IMR-90 (cell line): Measurements from ENCODE around the gene ORC6. TPM values are rescaled to one million over a fixed set of nuclear protein-coding genes. Genes with fewer than 3 reads are reported as not detected.

Experiments used
- ATAC-seq: fragments of 200-7000 bp; cut with Tn5 transposase; 2 replicates; pipeline ENCODE4 v1.9.1; 2020; ENCODE audit warnings: low read depth, mild to moderate bottlenecking, moderate library complexity
- BruUV-seq: library from RNA; stranded (reverse); fragments of 400-500 nt; replicated peaks from 2 replicates; lab custom pipeline; 2021; lab: Mats Ljungman, UMichigan
- CTCF ChIA-PET: fragments of 300-600 bp; formaldehyde crosslinking; extraction: SDS; loops from one replicate; lab custom pipeline; 2021; ENCODE audit warnings: antibody characterized with exemption; lab: Yijun Ruan, JAX
- POLR2A ChIA-PET: fragments of 300-600 bp; sonication (Branson Sonifier 250); formaldehyde crosslinking; loops from one replicate; lab custom pipeline; 2022; ENCODE audit warnings: antibody characterized with exemption; ENCODE audit not compliant: unreplicated experiment; lab: Charles Lee
- DNase-seq: peaks from one replicate; pipeline ENCODE4 v3.0.0; 2013
- H2AFZ ChIP-seq: replicated peaks from 2 replicates; pipeline ENCODE3; 2013; ENCODE audit warnings: low read length, mild to moderate bottlenecking; ENCODE audit not compliant: poor library complexity
- H2AK5ac ChIP-seq: 2 replicates; pipeline ENCODE4 v1.6.1; 2013; ENCODE audit warnings: low read depth, low read length, inconsistent platforms
- H2AK9ac ChIP-seq: replicated peaks from 2 replicates; pipeline ENCODE3; 2013; ENCODE audit warnings: mild to moderate bottlenecking, low read depth, low read length, moderate library complexity; ENCODE audit not compliant: poor library complexity
- H2BK120ac ChIP-seq: 2 replicates; pipeline ENCODE4 v1.6.1; 2013; ENCODE audit warnings: low read depth, low read length, inconsistent platforms
- H2BK15ac ChIP-seq: 3 replicates; pipeline ENCODE4 v1.6.1; 2013; ENCODE audit warnings: low read depth, low read length, inconsistent platforms
- H2BK20ac ChIP-seq: 2 replicates; pipeline ENCODE4 v1.6.1; 2013; ENCODE audit warnings: low read depth, mild to moderate bottlenecking, inconsistent platforms, low read length, moderate library complexity
- H2BK5ac ChIP-seq: 2 replicates; pipeline ENCODE4 v1.6.1; 2013; ENCODE audit warnings: mild to moderate bottlenecking, low read depth, low read length, inconsistent platforms; ENCODE audit not compliant: poor library complexity, severe bottlenecking
- H3K14ac ChIP-seq: replicated peaks from 2 replicates; pipeline ENCODE4 v1.6.1; 2013; ENCODE audit warnings: low read depth, low read length, inconsistent platforms
- H3K18ac ChIP-seq: 2 replicates; pipeline ENCODE4 v1.6.1; 2013; ENCODE audit warnings: low read depth, low read length, control low read depth
- H3K23ac ChIP-seq: 2 replicates; pipeline ENCODE4 v1.6.1; 2013; ENCODE audit warnings: low read depth, low read length, inconsistent platforms
- H3K27ac ChIP-seq: 2 replicates; pipeline ENCODE4 v1.5.1; 2013; ENCODE audit warnings: mild to moderate bottlenecking, control low read depth, low read length; ENCODE audit not compliant: insufficient read depth
- H3K27me3 ChIP-seq: 2 replicates; pipeline ENCODE4 v1.6.1; 2013; ENCODE audit warnings: low read length; ENCODE audit not compliant: control insufficient read depth, insufficient read depth
- H3K36me3 ChIP-seq: 2 replicates; pipeline ENCODE4 v1.6.1; 2013; ENCODE audit warnings: low read length, mixed read lengths; ENCODE audit not compliant: control insufficient read depth, insufficient read depth
- H3K4ac ChIP-seq: 2 replicates; pipeline ENCODE4 v1.6.1; 2013; ENCODE audit warnings: low read depth, low read length, inconsistent platforms
- H3K4me1 ChIP-seq: 2 replicates; pipeline ENCODE4 v1.6.1; 2013; ENCODE audit warnings: low read length, mixed read lengths; ENCODE audit not compliant: control insufficient read depth, insufficient read depth
- H3K4me2 ChIP-seq: 2 replicates; pipeline ENCODE4 v1.6.1; 2013; ENCODE audit warnings: low read depth, mild to moderate bottlenecking, control low read depth, low read length, moderate library complexity
- H3K4me3 ChIP-seq: 2 replicates; pipeline ENCODE4 v1.5.1; 2013; ENCODE audit warnings: low read depth, mild to moderate bottlenecking, control low read depth, low read length, moderate library complexity; ENCODE audit not compliant: insufficient read depth
- H3K56ac ChIP-seq: 2 replicates; pipeline ENCODE4 v1.6.1; 2013; ENCODE audit warnings: low read length, inconsistent platforms; ENCODE audit not compliant: insufficient read depth; ENCODE audit errors: extremely low read depth
- H3K79me1 ChIP-seq, 2 experiments: 2 replicates each; pipeline ENCODE4 v1.6.1; 2013; ENCODE audit warnings: low read length in 2 of 2, inconsistent platforms in 1 of 2, low read depth in 1 of 2
- H3K9ac ChIP-seq: 2 replicates; pipeline ENCODE4 v1.6.1; 2013; ENCODE audit warnings: low read depth, low read length, control low read depth
- H3K9me1 ChIP-seq: 2 replicates; pipeline ENCODE4 v1.6.1; 2013; ENCODE audit warnings: low read length, inconsistent platforms; ENCODE audit not compliant: insufficient read depth
- H3K9me3 ChIP-seq: 2 replicates; pipeline ENCODE4 v1.6.1; 2013; ENCODE audit warnings: low read length; ENCODE audit not compliant: control insufficient read depth, insufficient read depth
- H4K20me1 ChIP-seq: 2 replicates; pipeline ENCODE4 v1.6.1; 2013; ENCODE audit warnings: low read length, inconsistent platforms; ENCODE audit not compliant: insufficient read depth
- H4K5ac ChIP-seq: 2 replicates; pipeline ENCODE4 v1.6.1; 2013; ENCODE audit warnings: mild to moderate bottlenecking, low read depth, low read length, control low read depth
- H4K8ac ChIP-seq, 2 experiments: 2 replicates each; pipeline ENCODE4 v1.6.1; 2013; ENCODE audit warnings: low read depth in 2 of 2, low read length in 2 of 2, control low read depth in 1 of 2, inconsistent platforms in 1 of 2
- H4K91ac ChIP-seq: 2 replicates; pipeline ENCODE4 v1.6.1; 2013; ENCODE audit warnings: low read depth, low read length, inconsistent platforms; ENCODE audit not compliant: insufficient read depth
- BHLHE40 ChIP-seq: fragments of 150-350 bp; IDR thresholded peaks from 2 replicates; pipeline ENCODE4 v1.6.1; 2016; ENCODE audit warnings: mild to moderate bottlenecking, low read depth, low read length
- CEBPB ChIP-seq: IDR thresholded peaks from 2 replicates; pipeline ENCODE4 v1.6.1; 2012; ENCODE audit warnings: low read depth, low read length, improper control_type of control experiment
- CHD1 ChIP-seq: IDR thresholded peaks from 2 replicates; pipeline ENCODE4 v1.6.1; 2012; ENCODE audit warnings: low read depth, low read length, improper control_type of control experiment
- CTCF ChIP-seq: conservative IDR thresholded peaks from 2 replicates; pipeline ENCODE4 v1.5.1; 2012; ENCODE audit warnings: mild to moderate bottlenecking, low read depth, low read length, improper control_type of control experiment
- FOS ChIP-seq: fragments of 150-350 bp; IDR thresholded peaks from 2 replicates; pipeline ENCODE4 v1.6.1; 2016; ENCODE audit warnings: low read depth, low read length
- MAFK ChIP-seq: IDR thresholded peaks from 2 replicates; pipeline ENCODE4 v1.6.1; 2012; ENCODE audit warnings: low read depth, low read length, improper control_type of control experiment
- MAZ ChIP-seq: IDR thresholded peaks from 2 replicates; pipeline ENCODE4 v1.6.1; 2012; ENCODE audit warnings: low read depth, mild to moderate bottlenecking, low read length, improper control_type of control experiment, moderate library complexity, borderline replicate concordance
- MXI1 ChIP-seq: IDR thresholded peaks from 2 replicates; pipeline ENCODE4 v1.6.1; 2012; ENCODE audit warnings: low read depth, mild to moderate bottlenecking, low read length, moderate library complexity, borderline replicate concordance
- NFE2L2 ChIP-seq: fragments of 150-350 bp; IDR thresholded peaks from 2 replicates; pipeline ENCODE4 v1.6.1; 2016; ENCODE audit warnings: low read depth, mild to moderate bottlenecking, low read length
- POLR2A ChIP-seq: IDR thresholded peaks from 2 replicates; pipeline ENCODE4 v1.6.1; 2012; ENCODE audit warnings: mild to moderate bottlenecking, low read depth, low read length
- RAD21 ChIP-seq: IDR thresholded peaks from 2 replicates; pipeline ENCODE4 v1.6.1; 2012; ENCODE audit warnings: low read length, improper control_type of control experiment
- RCOR1 ChIP-seq: IDR thresholded peaks from 2 replicates; pipeline ENCODE4 v1.6.1; 2012; ENCODE audit warnings: mild to moderate bottlenecking, low read length, improper control_type of control experiment; ENCODE audit not compliant: insufficient replicate concordance
- RFX5 ChIP-seq: IDR thresholded peaks from 2 replicates; pipeline ENCODE4 v1.8.0; 2012; ENCODE audit warnings: low read depth, mild to moderate bottlenecking, low read length, moderate library complexity
- SMC3 ChIP-seq: fragments of 150-350 bp; IDR thresholded peaks from 2 replicates; pipeline ENCODE4 v1.6.1; 2016; ENCODE audit warnings: low read depth, mild to moderate bottlenecking, antibody characterized with exemption, low read length, moderate library complexity
- USF2 ChIP-seq: fragments of 150-350 bp; IDR thresholded peaks from 2 replicates; pipeline ENCODE4 v1.6.1; 2017; ENCODE audit warnings: mild to moderate bottlenecking, antibody characterized with exemption, low read length, low read depth
- WGBS, 2 experiments: methylation state at CpG; one replicate each; pipeline versions ENCODE4 v1.1.5 to v1.1.7; 2013; ENCODE audit warnings: missing lambda C conversion rate in 2 of 2; ENCODE audit not compliant: insufficient read length in 1 of 2; ENCODE audit errors: extremely low coverage in 2 of 2; 5-methylcytosine and 5-hydroxymethylcytosine counted together
- dilution Hi-C: fragments of 300-500 bp; cut with HindIII; formaldehyde crosslinking; loops from one replicate; pipeline ENCODE4 v1.14.3; 2018; ENCODE audit warnings: low sequenced_read_pairs; ENCODE audit not compliant: unreplicated experiment
- in situ Hi-C: fragments of 300-500 bp; cut with MboI; formaldehyde crosslinking; loops from 3 replicates; pipeline ENCODE4 v1.14.3; 2019; ENCODE audit warnings: low sequenced_read_pairs, inconsistent platforms, mixed read lengths
- intact Hi-C: fragments of 100-400 bp; cut with micrococcal nuclease; formaldehyde crosslinking; loops from 2 replicates; pipeline ENCODE4 v1.10.0; 2022
- polyA plus RNA-seq, 3 experiments: library from polyadenylated mRNA; depleted of rRNA; stranded (reverse); fragments of >200 nt; gene quantifications; 2 replicates each; pipeline ENCODE4 v1.2.3, GENCODE V29; 2012; ENCODE audit warnings: low replicate concordance in 1 of 3
- total RNA-seq: library from RNA; depleted of rRNA; stranded (reverse); fragments of >200 nt; gene quantifications from 2 replicates; pipeline ENCODE4 v1.2.3, GENCODE V29; 2012
- TF ChIP-seq, protein P1 (sequence below): fragments of 150-350 bp; IDR thresholded peaks from 2 replicates; pipeline ENCODE4 v1.6.1; 2016; ENCODE audit warnings: low read depth, mild to moderate bottlenecking, low read length, moderate library complexity, borderline replicate concordance

ORC6 gene
- total and polyA plus RNA-seq, 2 of the 4 experiments (the other 2 are of a cell fraction), result 9.0 to 15.9 TPM

- H3K9ac ChIP-seq, result no peak overlapping the region
- no peak overlapping the region for H4K5ac ChIP-seq
- no peaks in the 10 kb centered on the region for H3K79me1 ChIP-seq
- no peak overlapping the region for H3K27ac ChIP-seq
- no peak overlapping the region for H2BK5ac ChIP-seq
- H4K20me1 ChIP-seq, result no peaks in the 10 kb centered on the region
- H2BK15ac ChIP-seq, result no peak overlapping the region
- no peak overlapping the region for H3K23ac ChIP-seq
- no peak overlapping the region for H2AK9ac ChIP-seq
- dilution Hi-C loops, result no loop called here
- ChIA-PET CTCF (interaction anchor here (0.5 kb wide), 1 partner anchor 37 kb away, joined by 3 read pairs; no protein-coding TSS in a partner anchor), POLR2A (interaction anchor here (0.6 kb wide), 1 partner anchor 123 kb away, joined by 14 read pairs; no protein-coding TSS in a partner anchor)
- no peaks in the 10 kb centered on the region for H3K36me3 ChIP-seq
- WGBS, 2 experiments, result no CpG with 5 or more reads among the region's 1 CpG
- H4K8ac ChIP-seq, result no peak overlapping the region
- no peak overlapping the region for H3K56ac ChIP-seq
- no peak overlapping the region for H3K18ac ChIP-seq
- H2BK120ac ChIP-seq, result no peak overlapping the region
- in situ Hi-C loops, result no loop called here
- H3K4me3 ChIP-seq, result no peak overlapping the region
- no peak overlapping the region for H4K91ac ChIP-seq
- H3K9me1 ChIP-seq, result no peaks in the 10 kb centered on the region
- H3K9me3 ChIP-seq, result no peaks in the 10 kb centered on the region
- H2AK5ac ChIP-seq, result no peak overlapping the region
- TF ChIP-seq SMC3 (no peak), CEBPB (no peak), RFX5 (no peak), POLR2A (no peak), USF2 (no peak), MXI1 (no peak), CTCF (no peak), MAFK (no peak), FOS (no peak), MAZ (no peak), CHD1 (no peak), BHLHE40 (no peak), RAD21 (no peak), RCOR1 (no peak), NFE2L2 (no peak)
- TF ChIP-seq, protein P1, sequence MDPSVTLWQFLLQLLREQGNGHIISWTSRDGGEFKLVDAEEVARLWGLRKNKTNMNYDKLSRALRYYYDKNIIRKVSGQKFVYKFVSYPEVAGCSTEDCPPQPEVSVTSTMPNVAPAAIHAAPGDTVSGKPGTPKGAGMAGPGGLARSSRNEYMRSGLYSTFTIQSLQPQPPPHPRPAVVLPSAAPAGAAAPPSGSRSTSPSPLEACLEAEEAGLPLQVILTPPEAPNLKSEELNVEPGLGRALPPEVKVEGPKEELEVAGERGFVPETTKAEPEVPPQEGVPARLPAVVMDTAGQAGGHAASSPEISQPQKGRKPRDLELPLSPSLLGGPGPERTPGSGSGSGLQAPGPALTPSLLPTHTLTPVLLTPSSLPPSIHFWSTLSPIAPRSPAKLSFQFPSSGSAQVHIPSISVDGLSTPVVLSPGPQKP, result no peak
- H3K14ac ChIP-seq, result no peak overlapping the region
- no peak overlapping the region for H2BK20ac ChIP-seq
- no peaks in the 10 kb centered on the region for H3K27me3 ChIP-seq
- no peak overlapping the region for H3K4me2 ChIP-seq
- no peak for DNase-seq
- no peak overlapping the region for H3K4ac ChIP-seq
- ATAC-seq, result no peak
- no peak overlapping the region for H2AFZ ChIP-seq
- no TSS peak for BruUV-seq
- H3K4me1 ChIP-seq, result no peaks in the 10 kb centered on the region
- intact Hi-C loops, result no loop called here
Observed at GRCh38 chr16:46706642-46707041, 17.2 kb downstream of the ORC6 start.
